Fibroblast of gingiva (primary cell): ENCODE results near the gene MRPL36.
A peak's percentile ranks its signal among the peaks of the same experiment; 100 is the strongest.
"Not testable (repeated sequence)": the region's sequence is repeated elsewhere in the genome, so short reads cannot be mapped to it uniquely, and the experiment has no call there.

Experiments
- DNase-seq: peaks from one replicate; pipeline ENCODE4 v3.0.0-alpha.2; 2011; ENCODE audit warnings: low read depth

MRPL36 gene

DNA sequence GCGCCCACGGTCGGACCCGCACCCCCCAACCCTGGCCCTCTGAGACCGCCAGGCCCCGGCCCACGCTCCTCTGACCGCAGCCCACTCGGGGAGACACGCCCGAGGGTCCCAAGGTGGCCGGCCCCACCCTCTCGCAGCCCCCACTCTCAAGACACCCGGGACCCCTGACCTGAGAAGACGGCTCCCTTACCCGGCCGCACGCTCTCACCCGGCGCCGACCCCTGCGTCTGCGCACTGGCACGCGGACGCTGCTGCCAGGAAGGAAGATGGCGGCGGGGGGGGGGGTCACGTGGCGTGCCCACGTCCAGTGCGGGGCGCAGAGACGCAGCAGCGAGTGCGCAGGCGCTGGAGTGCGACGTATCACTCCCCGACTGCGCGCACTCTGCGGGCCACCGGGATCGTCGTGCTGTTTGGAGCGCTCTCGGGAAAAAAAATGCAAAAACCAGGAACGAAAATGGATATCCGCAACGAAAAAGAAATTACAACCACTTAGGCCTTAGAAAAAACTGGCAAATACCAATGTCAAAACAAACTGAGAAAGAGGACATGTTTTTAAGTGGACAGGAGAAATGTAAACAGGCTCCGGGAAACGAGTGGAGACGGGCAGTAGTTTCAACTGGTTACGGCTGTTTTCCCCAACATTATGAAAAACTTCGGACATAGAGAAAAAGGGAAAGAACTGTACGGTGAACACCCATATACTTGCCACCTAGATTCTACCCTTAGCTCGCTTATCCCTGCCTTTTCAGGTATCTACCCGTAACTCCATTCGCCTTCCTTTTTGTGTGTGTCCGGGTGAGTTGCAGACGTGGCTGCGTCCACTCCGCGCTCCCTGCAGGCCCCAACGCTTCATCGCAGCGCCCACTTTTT lies at the start of gene MRPL36:
Gene MRPL36 (minus strand): TSS at position 236 of the 870 bp plus-strand sequence. CDS start 902 bp downstream, outside the sequence.
- DNase-seq = peak; percentile 89

DNA sequence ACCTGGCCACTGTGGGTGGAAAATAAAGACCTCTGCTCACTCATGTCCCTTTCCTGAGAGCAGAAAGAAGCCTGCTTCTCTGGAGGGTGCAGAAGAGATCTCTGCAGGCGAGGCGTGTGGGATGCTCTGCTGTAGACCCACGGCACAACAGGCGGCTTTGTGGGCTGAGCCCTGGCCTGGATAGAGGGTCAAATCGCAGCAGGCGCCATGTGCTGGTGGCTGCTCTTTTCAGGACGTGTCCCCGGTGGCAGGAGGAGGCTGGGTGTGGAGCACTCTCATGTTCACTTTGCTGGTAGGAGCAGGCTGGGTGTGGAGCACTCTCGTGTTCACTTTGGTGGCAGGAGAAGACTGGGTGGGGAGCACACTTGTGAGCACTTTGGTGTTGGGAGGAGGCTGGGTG lies 48.0 kb upstream of the MRPL36 start:
- no peak for DNase-seq

DNA sequence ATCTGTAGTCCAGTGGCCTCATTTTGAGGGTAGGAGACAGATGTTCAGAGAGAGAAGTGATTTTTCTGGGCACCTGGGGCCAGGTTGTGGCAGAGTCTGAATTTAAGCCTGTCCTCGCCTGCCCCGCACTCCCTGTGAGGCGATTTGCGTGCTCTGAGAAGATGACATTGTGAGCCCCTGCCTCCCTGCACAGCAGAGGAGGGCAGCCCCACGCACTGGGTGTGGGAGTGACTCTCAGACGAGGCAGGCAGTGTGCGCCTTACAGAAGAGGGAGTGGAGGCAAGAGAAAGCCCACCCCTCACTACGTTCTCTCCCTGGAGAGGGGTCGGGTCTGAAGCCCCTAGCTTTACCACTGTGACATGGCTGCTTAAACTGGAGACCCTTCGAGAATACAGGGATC lies 47.4 kb upstream of the MRPL36 start:
- DNase-seq = no peak

DNA sequence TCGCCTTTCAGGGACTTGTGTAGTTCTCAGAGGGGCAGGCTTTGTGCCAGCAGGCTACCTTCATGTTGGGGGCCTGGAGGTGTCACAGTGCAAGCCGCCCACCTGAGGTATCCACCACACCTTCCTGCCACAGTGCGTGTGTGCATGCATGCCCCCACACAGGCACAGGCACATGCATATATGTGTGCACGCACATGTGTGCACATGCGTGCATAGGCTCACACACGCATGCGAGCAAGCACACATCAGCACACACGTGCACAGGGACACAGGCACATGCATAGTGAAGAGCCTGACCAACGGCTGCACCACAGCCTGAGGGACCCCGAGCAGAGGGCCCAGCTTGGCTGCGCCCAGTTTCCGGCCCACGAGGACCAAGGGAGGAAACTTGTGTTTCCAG lies 46.9 kb upstream of the MRPL36 start:
- DNase-seq = no peak

DNA sequence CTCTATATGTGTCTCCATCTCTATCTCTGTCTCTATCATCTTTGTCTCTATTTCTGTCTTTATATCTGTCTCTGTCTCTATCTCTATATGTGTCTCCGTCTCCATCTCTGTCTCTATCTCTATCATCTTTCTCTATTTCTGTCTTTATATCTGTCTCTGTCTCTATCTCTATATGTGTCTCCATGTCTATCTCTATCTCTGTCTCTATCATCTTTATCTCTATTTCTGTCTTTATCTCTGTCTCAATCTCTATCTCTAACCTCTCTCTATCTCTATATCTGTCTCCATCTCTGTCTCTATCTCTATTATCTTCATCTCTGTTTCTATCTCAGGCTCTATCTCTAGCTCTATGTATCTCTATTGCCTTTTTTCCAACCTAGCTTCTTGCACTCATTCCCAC lies 46.1 kb upstream of the MRPL36 start:
- DNase-seq = no peak

DNA sequence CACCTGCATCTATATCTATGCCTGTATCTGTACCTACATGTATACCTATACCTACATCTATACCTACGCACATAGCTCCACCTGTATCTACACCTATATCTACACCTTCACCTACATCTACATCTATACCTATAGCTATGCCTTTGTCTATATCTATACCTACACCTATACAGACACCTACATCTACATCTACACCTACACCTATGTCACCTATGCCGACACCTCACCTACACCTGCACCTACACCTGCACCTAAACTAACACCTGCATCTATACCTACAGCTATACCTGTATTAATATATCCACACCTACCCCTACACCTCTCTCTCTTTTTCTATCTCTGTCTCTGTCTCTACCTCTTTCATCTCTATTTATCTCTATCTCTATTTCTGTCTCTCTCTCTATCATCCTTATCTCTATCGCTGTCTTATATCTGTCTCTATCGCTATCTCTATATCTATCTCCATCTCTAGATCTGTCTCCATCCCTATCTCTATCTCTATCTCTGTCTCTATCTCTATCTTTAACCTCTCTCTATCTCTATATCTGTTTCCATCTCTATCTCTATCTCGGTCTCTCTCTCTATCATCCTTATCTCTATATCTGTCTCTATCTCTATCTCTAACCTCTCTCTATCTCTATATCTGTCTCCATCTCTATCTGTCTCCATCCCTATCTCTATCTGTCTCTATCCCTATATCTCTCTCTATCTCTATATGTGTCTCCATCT lies 45.2 kb upstream of the MRPL36 start:
- DNase-seq = no peak

DNA sequence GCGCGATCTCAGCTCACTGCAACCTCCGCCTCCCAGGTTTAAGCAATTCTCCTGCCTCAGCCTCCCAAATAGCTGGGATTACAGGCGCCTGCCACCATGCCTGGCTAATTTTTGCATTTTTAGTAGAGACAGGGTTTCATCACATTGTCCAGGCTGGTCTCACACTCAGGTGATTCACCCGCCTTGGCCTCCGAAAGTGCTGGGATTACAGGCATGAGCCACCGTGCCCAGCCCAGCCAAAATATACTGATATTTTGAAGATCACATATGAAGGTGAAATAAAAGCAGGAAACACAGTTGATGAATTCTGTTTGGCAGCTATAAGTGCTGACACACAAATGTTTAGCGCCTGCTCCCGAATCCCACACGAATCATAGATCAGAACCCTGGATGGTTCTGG lies 44.1 kb upstream of the MRPL36 start:
- not testable (repeated sequence) for DNase-seq

DNA sequence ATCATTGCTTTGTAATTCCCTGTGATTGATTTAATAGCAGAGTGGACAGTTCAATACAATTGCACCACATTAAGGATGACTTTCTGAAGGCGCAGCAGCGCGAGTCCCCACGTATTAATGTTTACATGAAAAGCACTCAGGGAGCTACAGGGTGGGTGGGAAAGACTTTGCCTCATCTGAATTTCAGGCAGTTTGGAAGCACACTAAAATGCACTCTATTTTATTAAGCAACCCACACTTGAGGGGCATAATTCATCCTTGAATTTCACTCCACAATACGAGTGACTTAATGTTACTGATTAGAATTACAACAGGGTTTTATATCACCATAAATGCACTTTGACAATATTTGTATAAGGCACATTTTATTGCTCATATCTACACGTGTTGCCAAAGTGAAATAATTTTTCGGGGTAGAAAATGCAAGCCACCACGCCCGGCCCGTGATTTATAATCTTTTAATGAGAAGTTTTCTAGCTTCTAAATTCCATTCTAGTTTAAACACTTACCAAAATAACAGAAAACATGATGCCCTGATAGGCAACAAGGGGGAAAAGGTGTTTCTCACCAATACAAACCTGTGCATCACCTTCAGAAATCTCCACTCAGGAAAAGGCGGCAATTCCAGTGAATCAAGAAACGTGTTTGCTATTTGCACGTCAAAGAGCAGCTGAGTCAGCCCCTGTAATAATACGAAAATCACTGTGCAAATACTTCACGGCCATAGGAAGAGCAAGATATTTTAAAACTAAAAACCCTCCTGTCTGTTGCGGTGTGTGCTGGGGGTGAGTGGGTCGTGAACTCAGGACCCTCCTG lies 42.6 kb upstream of the MRPL36 start:
- DNase-seq = no peak

DNA sequence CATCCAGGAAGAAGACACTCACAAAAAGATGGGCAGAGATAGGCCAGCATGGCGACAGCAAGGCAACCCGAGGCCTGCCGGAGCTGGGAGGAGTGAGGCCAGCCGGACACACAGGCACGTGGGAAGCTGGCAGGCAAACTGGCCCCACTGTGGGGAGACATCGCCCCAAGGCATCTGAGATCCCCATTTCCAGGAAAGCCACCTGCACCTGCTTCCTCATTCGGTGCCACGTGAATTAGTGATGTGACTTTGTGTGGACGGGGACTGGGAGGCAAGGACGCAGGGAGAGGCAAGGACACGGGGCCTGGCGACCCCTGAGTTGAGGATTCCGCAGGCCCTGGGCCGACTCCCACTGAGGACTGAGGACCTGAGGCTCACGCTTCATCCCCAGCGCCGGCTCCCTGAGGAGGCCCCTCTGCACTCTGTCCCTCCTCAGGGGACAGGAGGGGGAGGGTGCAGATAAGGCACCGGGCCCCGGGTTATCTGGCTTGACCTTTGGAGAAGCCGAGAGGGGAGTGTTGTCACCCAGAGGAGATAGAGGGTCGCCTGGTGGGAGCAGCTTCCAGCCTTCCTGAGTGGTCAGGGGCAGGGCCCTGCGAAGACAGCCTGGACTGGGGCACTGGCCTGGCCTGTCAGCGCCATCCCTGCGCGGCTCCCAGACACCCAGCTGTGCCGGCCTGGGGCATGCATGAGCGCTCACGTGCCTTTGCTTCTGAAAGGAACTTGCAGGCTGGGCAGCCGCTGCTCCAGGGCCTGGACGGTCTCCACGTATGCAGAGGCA lies 41.3 kb upstream of the MRPL36 start:
- no peak for DNase-seq

DNA sequence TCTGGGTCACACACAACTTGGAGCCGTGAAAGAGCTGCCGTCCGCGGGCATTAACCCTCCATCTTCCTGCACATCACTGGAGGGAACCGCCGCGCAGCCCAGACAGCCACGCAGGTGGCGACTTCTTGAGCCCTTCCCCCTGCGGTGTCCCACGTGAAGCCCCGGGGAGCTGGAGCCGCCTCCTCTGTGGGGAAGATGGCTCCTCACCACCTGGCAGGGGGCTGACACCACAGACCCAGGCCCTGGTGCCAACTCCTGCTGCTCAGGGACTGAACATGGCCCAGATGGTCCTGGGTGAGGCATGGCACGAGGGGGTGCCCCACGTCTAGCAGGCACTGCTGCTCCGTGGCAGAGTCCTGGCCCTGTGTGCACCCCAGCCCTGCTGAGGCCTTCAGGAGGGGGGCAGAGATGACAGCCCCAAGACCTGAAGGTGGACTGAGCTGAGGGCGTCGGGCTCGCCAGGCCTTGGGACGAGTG lies 40.5 kb upstream of the MRPL36 start:
- no peak for DNase-seq

DNA sequence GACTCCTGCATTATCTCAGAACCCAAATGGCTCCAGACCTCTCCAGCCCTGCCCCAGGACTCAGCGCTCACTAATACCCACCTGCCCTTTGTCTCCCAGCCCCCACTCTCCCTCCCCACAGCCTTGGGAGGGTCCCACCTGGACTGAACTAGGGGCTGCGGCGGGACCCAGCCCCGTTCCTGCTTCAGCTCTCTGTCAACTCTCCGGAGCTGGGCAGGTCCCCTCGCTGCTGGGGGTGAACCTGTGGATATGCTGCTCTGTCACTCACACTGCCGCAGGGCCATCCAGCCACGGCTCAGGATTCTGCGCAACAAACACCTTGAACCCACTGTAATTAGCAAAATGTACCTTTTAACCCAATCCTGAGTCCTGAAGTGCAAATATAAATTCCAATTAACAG lies 38.4 kb upstream of the MRPL36 start:
- no peak for DNase-seq

DNA sequence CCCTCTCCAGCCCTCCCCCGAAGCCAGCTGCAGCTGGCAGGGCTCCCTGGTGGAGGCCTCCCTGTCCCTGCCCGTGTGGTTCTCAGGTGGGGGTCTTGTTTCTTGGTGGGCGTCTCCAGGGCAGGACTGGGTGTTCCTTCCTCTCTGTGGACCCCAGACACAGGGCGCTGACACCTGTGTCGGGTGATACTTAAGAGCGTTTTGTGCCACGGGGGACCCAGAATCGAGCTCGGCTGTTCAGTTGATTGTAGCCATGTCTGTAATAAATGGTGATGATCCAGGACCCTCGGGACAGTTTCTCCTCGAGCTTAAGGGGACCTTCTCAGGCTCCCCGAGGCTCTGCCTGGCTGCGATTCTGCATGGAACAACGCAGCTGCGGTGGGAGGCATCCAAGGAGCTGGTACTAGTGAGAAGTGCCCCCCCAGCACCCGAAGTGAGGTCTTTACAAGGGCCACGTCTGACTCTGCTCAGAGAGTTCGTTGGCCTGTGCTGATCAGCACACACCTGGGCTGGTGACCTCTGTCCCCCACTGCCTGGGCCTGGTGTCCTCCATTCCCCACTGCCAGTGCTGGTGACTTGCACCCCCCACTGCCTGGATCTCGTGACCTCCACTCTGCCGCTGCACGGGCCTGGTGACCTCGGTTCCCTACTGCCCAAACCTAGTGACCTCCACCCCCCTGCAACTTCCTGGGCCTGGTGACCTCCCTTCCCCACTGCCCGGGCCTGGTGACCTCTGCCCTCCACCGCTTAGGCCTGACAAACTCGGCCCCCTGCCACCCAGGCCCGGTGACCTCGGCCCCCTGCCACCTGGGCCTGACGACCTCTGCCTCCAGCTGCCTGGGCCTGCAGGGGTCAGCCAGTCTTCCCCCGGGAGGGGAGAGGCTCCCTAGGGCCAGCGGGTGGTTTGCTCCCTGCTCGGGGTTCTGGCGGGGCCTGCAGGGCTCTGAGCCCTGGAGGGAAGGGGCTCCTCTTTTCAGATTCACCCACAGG lies 37.5 kb upstream of the MRPL36 start:
- no peak for DNase-seq

DNA sequence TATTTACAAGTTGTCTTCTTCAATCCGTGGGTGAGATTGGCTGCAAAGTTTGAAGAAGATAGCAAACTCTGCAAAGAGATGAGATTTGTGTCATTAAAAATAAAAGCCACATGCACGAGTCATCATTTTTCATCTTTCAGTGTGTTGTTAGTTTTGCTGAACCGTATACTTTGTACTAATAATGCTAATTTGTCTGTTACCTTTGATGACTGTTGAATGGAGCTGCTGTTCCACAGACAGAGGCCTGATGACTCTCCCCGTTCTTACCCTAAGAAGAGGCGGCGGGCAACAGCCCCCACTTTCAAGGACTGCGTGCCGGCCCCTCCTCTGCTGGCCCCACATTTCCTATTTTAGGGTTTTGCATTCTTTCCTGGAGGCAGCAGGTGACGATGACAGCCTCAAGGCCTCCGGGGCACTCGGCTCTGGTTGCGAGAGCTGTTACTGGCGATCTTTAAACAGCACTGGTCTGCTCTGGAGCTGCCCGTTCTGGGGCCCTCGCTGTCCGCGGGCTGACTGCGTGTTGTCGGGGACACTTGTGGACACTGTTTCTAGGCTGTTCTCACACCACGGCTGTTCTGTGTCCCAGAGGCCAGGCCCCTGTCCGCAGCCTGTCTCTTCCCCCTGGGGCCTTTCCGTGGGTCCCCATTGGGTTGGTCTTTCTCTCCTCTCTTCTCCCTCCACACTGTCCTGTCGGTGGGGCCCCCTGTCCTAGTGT lies 36.7 kb upstream of the MRPL36 start:
- no peak for DNase-seq

DNA sequence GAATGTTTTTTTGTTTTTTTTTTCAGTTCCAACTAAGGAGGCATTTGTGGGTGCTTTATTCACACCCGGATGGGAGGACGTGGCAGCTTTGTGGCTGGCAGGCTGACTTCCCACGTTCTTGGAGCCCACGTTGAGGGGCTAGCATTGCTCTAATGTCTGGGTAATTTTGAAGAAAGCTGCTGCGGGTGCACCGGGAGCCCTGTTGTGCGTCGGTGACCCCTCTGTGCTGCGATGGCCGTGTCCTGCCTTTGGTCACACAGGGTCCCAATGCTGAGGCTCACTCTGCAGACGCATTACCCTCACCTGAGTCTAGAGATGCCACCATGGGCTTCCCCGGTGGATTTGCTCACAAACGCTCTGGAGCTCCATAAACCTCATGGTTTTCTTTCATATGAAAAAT lies 35.8 kb upstream of the MRPL36 start:
- no peak for DNase-seq

DNA sequence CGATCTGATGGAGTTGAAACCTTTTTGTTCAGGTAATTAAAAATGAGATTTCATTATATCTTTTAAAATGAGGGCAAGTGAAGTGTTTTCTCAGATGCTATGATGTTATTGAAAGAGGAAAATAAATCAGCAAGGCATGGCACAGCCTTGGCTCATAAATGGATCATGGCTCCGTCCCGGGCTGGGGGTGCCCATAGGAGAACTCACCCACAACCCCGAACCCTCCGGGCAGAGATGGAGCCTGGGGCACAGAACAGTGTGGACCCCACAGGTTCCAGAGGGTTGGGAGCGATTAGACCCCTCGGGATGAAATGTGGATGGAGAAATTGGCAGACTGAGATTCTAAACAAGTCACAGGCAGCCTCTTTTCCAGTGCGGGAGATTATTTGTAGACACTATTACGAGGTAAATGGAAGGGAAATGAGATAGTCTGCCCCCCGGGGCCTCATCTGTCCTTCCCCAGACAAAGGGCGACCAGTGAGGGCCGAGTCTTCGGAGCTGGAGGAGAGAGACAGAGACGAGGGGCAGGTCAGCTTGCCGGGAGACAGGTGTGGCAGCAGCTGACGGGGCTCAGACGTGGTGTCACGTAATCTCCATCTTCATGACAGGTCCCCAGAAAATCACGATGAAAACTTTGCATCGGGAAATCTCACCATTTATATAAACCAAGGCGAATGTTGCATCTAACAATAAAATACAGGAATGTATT lies 35.2 kb upstream of the MRPL36 start:
- DNase-seq = no peak

DNA sequence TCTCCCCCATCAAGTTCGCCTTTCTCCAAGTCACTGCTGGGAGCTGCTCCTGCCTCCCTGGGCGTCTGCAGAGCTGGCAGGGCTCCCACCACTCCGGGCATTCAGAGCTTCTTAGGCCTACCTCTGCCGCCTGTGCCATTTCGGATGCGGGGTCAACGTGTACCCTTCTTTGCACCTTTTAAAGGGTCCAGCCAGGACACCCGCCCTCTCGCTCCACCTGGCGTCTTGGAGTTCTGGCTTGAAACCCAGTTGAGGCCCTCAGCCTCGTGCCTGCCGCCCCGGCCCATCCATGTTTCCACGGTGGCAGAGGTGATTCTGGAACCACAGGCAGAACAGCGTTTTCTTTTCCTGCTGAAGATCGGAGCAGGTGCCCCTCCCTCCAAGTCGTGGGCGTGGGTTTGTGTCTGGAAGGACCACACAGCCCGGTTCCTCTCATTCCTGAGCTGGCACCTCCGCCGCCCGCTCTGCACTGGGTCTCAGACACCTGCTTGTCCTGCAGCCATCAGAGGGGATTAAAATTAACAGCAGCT lies 34.5 kb upstream of the MRPL36 start:
- no peak for DNase-seq

DNA sequence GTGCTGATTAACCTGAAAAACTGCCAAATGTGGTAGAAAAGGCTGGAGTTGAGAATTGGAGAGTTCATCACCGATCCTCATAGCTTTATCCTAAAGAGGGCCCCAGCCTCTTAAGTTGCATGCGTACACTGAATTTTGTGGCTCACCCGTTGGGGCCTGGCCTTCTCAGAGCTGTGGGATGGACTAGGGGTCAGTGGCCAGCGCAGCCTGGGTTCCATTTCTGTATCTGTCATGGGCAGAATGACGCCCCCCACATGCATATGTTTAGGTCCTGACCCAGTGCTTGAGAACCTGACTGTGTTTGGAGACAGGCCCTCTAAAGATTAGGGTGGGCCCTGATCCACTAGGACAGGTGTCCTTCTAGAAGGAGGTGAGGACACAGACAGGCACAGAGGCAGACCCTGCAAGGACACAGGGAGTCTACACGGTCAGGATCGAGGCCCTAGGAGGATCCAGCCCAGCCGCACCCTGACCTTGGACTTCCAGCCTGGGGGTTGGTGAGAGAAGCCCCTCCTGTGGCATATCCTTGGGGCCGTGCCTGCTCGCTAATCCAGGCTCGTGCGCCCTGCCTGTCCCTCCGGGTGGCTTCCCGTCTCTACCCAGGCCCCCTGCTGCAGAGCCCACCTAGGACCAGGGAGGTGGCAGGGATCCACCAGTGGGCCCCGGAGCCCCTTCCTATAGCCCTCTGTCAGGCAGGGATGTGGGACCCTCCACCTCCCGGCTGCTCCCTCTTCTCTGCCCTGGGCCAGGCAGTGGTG lies 33.8 kb upstream of the MRPL36 start:
- DNase-seq = no peak
